Motor neuron (in vitro differentiated cells): Measurements from ENCODE around the gene ZBTB8A. TPM values are rescaled to one million over a fixed set of nuclear protein-coding genes. Genes with fewer than 3 reads are reported as not detected.
"Not testable (repeated sequence)": the region's sequence is repeated elsewhere in the genome, so short reads cannot be mapped to it uniquely, and the experiment has no call there.

Experiments
- ATAC-seq, 8 experiments: fragments of 200-7000 bp; cut with Tn5 transposase; replicated peaks in 6 of 8; 2 replicates each; pipeline ENCODE4 v1.8.0; 2021; ENCODE audit warnings: mild to moderate bottlenecking in 8 of 8, moderate library complexity in 8 of 8
- H3K27ac ChIP-seq, 2 donors: fragments of 250-450 bp; sonication (Bioruptor Pico); 2 replicates each; pipeline ENCODE4 v1.9.0; 2021; ENCODE audit warnings: antibody characterized with exemption in 2 of 2, mild to moderate bottlenecking in 2 of 2, moderate library complexity in 1 of 2
- H3K4me1 ChIP-seq, 2 donors: fragments of 250-450 bp; sonication (Bioruptor Pico); replicated peaks in 1 of 2; 2 replicates each; pipeline ENCODE4 v1.6.1; 2021; ENCODE audit warnings: antibody characterized with exemption in 2 of 2, mild to moderate bottlenecking in 2 of 2, moderate library complexity in 1 of 2
- H3K4me3 ChIP-seq, 5 donors: fragments of 250-450 bp; sonication (Bioruptor Pico); 2 replicates each; pipeline ENCODE4 v1.9.0; 2021; ENCODE audit warnings: antibody characterized with exemption in 5 of 5, mild to moderate bottlenecking in 5 of 5, moderate library complexity in 4 of 5
- WGBS, 10 experiments: fragments of 450-650 bp; shearing (Covaris generic); methylation state at CpG; one replicate each; pipeline ENCODE4 v1.0.0; 2022; 5-methylcytosine and 5-hydroxymethylcytosine counted together
- in situ Hi-C, 9 experiments: fragments of 400-800 bp; cut with MboI; loops; one replicate each; pipeline ENCODE4 v1.15.0; 2021; ENCODE audit warnings: low sequenced_read_pairs in 9 of 9, low pct_unique_long_range_greater_than_20kb in 2 of 9; ENCODE audit not compliant: unreplicated experiment in 9 of 9
- total RNA-seq, 8 experiments: library from RNA; unstranded; fragments of 300-600 nt; gene quantifications; 2 replicates each; pipeline versions ENCODE4 v1.2.3 to v1.2.4, GENCODE V29; 2022

The ZBTB8A gene
- total RNA-seq, 8 experiments from 2014 or later = 1.5 to 18.2 (median 14.3) TPM

DNA sequence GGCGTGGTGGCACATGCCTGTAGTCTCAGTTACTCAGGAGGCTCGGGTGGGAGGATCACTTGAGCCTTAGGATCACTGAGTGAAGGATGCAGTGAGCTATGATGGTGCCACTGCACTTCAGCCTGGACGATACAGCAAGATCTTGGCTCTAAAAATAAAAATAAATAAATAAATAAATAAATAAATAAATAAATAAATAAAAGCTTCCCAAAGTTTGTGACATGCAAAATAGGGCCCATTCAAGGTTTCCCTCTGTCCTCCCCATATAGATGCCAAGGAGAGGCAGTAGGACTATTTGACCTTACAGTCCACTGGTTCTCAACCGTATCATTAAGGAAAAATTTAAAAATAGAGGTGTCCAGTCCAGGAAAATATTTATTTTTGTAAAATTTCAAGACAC, 70.0 kb downstream of the ZBTB8A start:
- Histone ChIP-seq H3K4me3 (no peak overlapping the region), H3K27ac (no peak overlapping the region), H3K4me1 (no peaks in the 10 kb centered on the region)
- WGBS, 10 experiments = 75 to 96% (median 90%) methylated on average over 1 to 4 of the region's 4 CpGs; no CpG with 5 or more reads in 1 of the 10 experiments
- no peak for ATAC-seq
- in situ Hi-C loops = no loop called here

DNA sequence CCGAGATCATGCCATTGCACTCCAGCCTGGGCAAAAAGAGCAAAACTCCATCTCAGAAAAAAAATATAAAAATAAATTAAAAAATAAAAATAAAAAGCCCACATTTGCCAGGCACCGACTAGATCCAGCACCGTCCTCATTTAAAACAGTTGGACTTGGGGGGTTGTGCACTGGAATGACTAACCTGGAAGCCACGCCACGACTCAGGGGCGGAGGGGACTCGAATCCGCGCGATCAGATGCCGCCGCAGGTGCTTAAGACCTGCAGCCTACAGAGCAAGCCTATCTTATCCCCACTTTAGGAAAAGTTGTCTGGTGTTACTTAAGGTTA, 72.6 kb downstream of the ZBTB8A start:
- in situ Hi-C loops = no loop called here
- ATAC-seq = no peak
- Histone ChIP-seq H3K27ac (no peak overlapping the region), H3K4me3 (peak overlapping the region; percentile 4 to 29 (median 23)), H3K4me1 (no peaks in the 10 kb centered on the region)
- WGBS, 10 experiments = 0 to 100% (median 53%) methylated on average over 1 to 8 of the region's 12 CpGs; no CpG with 5 or more reads in 2 of the 10 experiments

DNA sequence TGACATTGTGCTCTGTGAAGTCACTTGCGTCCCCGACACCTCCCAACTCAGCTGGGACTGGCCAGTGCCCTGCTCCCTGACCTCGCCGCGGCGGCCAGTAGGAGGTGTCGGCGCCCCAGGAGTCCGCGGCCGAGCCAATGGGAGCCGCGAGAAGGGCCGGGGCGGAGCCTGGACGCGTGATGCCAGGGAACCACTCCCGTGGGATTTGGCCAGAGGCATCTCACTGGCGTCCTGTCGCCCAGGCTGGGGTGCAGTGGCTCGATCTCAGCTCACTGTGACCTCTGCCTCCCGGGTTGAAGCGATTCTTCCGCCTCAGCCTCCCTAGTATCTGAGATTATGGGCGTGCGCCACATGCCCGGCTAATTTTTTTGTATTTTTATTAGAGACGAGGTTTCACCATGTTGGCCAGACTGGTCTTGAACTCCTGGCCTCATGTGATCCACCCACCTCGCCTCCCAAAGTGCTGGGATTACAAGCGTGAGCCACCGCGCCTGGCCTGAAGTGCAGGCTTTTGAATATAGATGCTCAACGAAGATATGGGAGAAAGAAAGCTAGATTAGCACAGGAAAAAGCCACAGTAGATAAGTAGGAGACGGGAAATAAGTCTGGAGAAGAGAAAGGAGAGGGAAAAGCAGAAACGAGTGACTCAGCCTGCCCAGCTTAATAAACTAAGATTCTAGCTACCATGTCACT, 73.1 kb downstream of the ZBTB8A start:
- WGBS, 10 experiments = 0 to 83% (median 21%) methylated on average over 1 to 26 of the region's 35 CpGs
- H3K4me3 ChIP-seq = peak overlapping the region; percentile 4 to 29 (median 23)
- H3K4me1 ChIP-seq = no peaks in the 10 kb centered on the region
- in situ Hi-C loops = no loop called here
- no peak overlapping the region for H3K27ac ChIP-seq
- ATAC-seq = peak; percentile 74 to 100 (median 98)

DNA sequence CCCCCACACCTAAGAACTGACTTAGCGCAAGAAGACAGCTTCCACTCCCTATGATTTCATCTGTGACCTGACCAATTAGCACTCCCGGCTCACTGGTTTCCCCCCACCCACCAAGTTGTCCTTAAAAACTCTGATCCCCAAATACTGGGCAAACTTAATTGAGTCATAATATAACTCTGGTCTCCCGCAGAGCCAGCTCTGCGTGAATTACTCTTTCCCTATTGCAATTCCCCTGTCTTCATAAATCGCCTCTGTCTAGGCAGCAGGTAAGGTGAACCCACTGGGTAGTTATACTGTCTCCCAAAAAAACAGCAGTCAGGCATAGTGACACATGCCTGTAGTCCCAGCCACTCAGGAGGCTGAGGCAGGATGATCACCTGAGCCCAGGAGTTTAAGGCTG, 74.2 kb downstream of the ZBTB8A start:
- Histone ChIP-seq H3K4me1 (no peaks in the 10 kb centered on the region), H3K27ac (no peak overlapping the region), H3K4me3 (no peak overlapping the region)
- no peak for ATAC-seq
- WGBS, 10 experiments = 75 to 100% (median 92%) methylated on average over 1 to 5 of the region's 5 CpGs; no CpG with 5 or more reads in 5 of the 10 experiments
- in situ Hi-C loops = no loop called here

DNA sequence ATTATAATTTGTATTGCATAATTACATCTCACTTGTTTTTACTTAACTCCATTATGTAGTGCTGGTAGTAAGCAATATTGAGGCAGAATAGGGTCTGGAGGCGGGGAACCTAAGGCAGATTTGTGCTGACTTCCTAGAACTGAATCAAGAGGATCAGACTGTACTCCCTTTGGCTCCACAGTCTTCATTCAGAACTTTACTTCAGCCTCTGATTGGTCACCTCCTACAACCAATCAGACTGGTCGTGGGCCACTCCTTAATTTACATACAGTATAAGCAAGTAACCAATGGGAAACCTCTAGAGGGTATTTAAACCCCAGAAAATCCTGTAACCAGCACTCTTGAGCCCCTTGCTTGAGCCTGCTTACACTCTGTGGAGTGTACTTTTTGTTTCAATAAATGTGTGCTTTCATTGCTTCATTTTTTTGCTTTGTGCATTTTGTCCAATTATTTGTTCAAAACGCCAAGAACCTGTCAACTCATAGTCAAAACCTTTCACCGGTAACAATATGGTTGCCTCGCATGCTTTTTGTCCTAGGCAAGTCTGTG, 79.5 kb downstream of the ZBTB8A start:
- Histone ChIP-seq H3K4me3 (no peak overlapping the region), H3K27ac (no peak overlapping the region), H3K4me1 (no peaks in the 10 kb centered on the region)
- in situ Hi-C loops = no loop called here
- ATAC-seq = peak in 3 of 8 experiments; percentile 62 to 74 (median 72)
- 80 to 100% (median 96%) methylated on average over 1 to 5 of the region's 5 CpGs for WGBS, 10 experiments

DNA sequence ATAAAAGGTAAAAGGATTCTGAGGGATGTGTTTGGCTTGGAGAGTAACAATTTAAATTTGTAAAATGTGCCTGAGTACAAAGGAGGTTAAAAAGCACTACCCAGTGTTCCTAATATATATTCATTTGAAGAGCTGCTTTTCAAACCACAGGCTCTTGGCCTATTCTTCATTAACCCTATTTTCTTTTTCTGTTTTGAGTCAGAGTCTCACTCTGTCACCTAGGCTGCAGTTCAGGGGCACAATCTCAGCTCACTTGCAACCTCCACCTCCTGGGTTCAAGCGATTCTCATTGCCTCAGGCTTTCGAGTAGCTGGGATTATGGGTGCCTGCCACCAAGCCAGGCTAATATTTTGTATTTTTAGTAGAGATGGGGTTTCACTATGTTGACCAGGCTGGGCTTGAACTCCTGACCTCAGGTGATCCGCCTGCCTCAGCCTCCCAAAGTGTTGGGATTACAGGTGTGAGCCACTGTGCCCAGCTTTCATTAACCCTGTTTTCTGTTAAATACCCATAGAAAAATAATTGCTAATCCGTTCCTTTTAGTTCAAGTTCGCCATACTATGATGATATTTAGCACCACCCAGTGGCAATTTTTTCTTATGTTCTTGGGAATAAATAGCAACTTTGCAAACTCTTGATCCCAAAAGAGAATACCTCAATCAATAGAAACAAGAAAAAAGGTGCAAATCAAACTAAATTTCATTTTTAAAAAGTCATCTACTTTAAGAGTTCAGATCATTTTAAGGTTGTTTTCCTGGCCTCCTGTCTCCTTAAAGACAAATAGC, 80.7 kb downstream of the ZBTB8A start:
- in situ Hi-C loops = no loop called here
- Histone ChIP-seq H3K4me3 (no peak overlapping the region), H3K4me1 (no peaks in the 10 kb centered on the region), H3K27ac (no peak overlapping the region)
- no peak for ATAC-seq
- WGBS, 10 experiments = 53 to 99% (median 87%) methylated on average over 1 to 5 of the region's 5 CpGs

DNA sequence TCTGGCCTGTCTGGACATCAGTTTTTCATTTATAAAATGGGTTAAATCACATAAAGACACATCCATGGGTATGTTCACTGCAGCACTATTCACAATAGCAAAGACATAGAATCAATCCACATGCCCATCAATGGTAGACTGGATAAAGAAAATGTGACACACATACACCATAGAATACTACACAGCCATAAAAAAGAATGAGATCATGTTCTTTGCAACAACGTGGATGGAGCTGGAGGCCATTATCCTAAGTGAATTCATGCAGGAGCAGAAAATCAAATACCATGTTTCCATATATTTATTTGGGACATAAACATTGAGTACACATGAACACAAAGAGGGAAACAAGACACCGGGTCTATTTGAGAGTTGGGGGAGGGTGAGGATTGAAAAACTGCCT, 83.0 kb downstream of the ZBTB8A start:
- in situ Hi-C loops = no loop called here
- 67 to 100% (median 97%) methylated on average over 1 to 2 of the region's 2 CpGs; no CpG with 5 or more reads in 1 of the 10 experiments for WGBS, 10 experiments
- H3K27ac ChIP-seq = no peak overlapping the region
- H3K4me3 ChIP-seq = no peak overlapping the region
- ATAC-seq = no peak
- no peaks in the 10 kb centered on the region for H3K4me1 ChIP-seq

DNA sequence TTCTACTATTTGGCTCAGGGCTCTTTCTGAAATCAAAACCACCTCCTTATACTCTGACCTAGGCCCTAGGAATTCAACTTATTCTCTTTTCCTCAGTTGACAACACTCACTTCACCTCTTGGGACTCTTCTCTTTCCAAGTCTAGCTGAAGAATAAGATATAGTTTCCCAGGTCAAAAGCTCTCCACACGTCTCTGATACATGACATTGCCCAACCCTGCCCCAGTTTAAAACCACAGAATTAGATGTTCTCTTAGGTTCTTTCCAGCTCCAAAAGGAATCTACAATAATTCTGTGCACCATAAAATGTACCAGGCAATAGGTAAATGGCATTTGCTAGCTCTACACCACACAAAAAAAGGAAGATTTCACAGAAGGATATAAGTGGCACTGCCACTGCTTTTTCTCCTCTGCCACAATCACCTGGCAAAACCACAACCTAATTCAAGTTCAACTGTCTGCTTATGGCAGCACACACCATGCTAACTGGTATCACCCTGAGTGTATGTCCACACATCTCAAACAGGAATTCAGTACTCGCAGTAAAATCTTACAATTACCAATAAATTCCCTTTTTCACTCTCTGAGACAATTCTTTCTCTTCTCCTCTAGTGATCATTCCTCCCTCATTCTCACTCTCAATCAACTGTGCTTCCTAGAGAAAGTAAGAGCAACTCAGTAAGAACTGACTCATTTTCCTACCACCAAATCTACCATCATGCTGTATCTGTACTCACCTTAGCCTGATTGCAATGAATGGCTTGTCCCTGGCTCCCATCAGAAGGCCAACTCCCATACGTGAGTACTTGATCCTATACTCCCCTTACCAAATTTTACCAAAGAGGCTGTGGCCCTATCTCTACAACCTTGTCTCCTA, 83.8 kb downstream of the ZBTB8A start:
- WGBS, 10 experiments = 17 to 100% (median 100%) methylated on average over 1 to 3 of the region's 3 CpGs; no CpG with 5 or more reads in 4 of the 10 experiments
- Histone ChIP-seq H3K4me1 (no peaks in the 10 kb centered on the region), H3K4me3 (no peak overlapping the region), H3K27ac (no peak overlapping the region)
- in situ Hi-C loops = no loop called here
- no peak for ATAC-seq

DNA sequence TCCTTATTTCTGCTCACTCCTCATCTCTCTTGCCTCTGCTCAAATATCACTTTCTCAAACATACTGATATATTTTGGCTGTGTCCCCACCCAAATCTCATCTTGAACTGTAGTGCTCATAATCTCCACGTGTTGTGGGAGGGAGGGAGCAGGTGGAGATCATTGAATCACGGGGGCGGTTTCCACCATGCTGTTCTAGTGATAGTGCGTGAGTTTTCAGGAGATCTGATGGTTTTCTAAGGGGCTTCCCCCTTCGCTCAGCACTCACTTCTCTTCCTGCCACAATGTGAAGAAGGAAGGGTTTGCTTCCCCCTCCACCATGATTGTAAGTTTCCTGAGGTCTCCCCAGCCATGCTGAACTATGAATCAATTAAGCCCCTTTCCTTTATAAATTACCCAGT, 84.5 kb downstream of the ZBTB8A start:
- ATAC-seq = no peak
- Histone ChIP-seq H3K4me3 (no peak overlapping the region), H3K4me1 (no peaks in the 10 kb centered on the region), H3K27ac (no peak overlapping the region)
- WGBS, 10 experiments = 80 to 100% (median 98%) methylated on average over 1 to 5 of the region's 5 CpGs
- in situ Hi-C loops = no loop called here

DNA sequence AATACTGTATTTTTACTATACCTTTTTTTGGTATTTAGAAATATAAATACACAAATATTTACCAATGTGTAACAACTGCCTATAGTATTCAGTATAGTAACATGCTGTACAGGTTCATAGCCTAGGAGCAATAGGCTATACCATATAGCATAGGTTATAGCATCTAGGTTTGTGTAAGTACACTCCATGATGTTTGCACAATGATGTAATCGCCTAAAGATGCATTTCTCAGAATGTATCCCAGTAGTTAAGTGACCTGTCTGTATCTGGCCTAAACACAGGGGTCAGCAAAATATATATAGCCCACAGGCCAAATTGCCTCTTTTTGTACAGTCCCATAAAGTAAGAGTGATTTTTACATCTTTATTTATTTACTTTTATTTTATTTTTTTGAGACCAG, 86.9 kb downstream of the ZBTB8A start:
- H3K4me1 ChIP-seq = no peaks in the 10 kb centered on the region
- no peak overlapping the region for H3K27ac ChIP-seq
- ATAC-seq = no peak
- H3K4me3 ChIP-seq = no peak overlapping the region
- in situ Hi-C loops = no loop called here
- 67 to 100% (median 100%) methylated on average over 1 of the region's 1 CpG; no CpG with 5 or more reads in 3 of the 10 experiments for WGBS, 10 experiments

DNA sequence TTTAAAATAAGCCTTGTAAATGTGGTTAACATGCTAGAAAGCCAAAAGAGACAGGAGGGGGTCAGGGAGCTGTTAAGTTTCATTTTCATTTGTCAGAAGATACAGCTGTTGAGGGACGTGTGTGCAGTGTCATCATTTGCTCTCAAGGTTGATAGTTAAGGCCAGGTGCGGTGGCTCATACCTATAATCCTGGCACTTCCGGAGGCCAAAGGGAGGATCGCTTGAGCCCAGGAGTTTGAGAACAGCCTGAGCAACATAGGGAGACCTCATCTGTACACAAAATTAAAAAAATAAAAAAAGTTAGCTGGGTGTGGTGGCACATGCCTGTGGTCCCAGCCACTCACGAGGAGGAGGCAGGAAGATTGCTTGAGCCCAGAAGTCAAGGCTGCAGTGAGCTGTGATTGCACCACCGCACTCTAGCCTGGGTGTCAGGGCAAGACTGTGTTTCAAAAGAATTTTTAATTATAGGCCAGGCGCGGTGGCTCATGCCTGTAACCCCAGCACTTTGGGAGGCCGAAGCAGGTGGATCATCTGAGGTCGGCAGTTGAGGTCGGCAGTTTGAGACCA, 88.5 kb downstream of the ZBTB8A start:
- WGBS, 10 experiments = 40 to 96% (median 89%) methylated on average over 1 to 9 of the region's 11 CpGs; no CpG with 5 or more reads in 1 of the 10 experiments
- peak in 3 of 8 experiments; percentile 18 to 95 (median 76) for ATAC-seq
- Histone ChIP-seq H3K4me1 (peaks cover 0 to 4% of the 10 kb centered on the region in 2 donors), H3K4me3 (no peak overlapping the region), H3K27ac (no peak overlapping the region)
- in situ Hi-C loops = no loop called here

DNA sequence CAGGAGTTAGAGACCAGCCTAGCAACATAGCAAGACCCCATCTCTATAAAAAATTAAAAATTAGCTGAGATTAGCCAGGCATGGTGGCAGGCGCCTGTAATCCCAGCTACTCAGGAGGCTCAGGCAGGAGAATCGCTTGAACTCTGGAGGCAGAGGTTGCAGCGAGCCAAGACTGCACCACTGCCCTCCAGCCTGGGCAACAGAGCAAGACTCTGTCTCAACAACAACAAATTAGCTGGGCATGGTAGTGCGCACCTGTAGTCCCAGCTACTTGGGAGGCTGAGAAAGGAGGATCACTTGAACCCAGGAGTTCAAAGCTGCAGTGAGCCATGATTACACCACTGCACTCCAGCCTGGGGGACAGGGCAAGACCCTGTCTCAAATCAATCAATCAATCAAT, 90.9 kb downstream of the ZBTB8A start:
- H3K4me3 ChIP-seq, H3K4me1 ChIP-seq, in situ Hi-C loops, ATAC-seq, H3K27ac ChIP-seq: not testable (repeated sequence)
- WGBS, 10 experiments = 86 to 100% (median 100%) methylated on average over 1 to 4 of the region's 4 CpGs; no CpG with 5 or more reads in 1 of the 10 experiments
